Choroid plexus epithelial cell (primary cell): ENCODE measurements around the gene CFAP54.
A peak's percentile ranks its signal among the peaks of the same experiment; 100 is the strongest.

Experiments used
- DNase-seq: peaks from one replicate; pipeline ENCODE4 v3.0.0-alpha.2; 2010; ENCODE audit warnings: low read depth
- H3K4me3 ChIP-seq: 2 replicates; pipeline ENCODE4 v1.5.1; 2011; ENCODE audit warnings: low read depth, mild to moderate bottlenecking, control low read depth, low read length, moderate library complexity
- CTCF ChIP-seq: conservative IDR thresholded peaks from 2 replicates; pipeline ENCODE4 v1.5.1; 2011; ENCODE audit warnings: low read depth, mild to moderate bottlenecking, control low read depth, inconsistent platforms, low read length, moderate library complexity

CFAP54 gene

DNA sequence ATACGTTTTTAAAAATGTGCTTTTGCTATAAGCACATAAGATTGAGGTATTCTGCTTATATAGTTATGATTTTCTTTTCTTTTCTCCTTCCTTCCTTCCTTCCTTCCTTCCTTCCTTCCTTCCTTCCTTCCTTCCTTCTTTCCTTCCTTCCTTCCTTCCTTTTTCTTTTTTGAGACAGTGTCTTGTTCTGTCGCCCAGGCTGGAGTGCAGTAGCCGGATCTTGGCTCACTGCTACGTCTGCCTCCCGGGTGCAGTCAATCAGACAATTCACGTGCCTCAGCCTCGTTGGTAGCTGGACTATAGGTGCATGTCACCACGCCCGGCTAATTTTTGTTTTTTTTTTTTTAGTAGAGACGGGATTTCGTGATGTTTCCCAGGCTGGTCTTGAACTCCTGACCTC lies 5.8 kb downstream of the CFAP54 start:
- DNase-seq, result no peak
- TF ChIP-seq CTCF, result no peak
- no peak overlapping the region for H3K4me3 ChIP-seq

GRCh38 chr12:96495841-96496545 lies 6.6 kb downstream of the CFAP54 start:
- no peak for TF ChIP-seq CTCF

GRCh38 chr12:96496944-96497343 lies 7.6 kb downstream of the CFAP54 start:
- DNase-seq, result no peak
- H3K4me3 ChIP-seq, result no peak overlapping the region
- TF ChIP-seq CTCF, result no peak

More at GRCh38 chr12:96495841-96496545, 6.6 kb downstream of the CFAP54 start:
- H3K4me3 ChIP-seq, result no peak overlapping the region
- no peak for DNase-seq

DNA sequence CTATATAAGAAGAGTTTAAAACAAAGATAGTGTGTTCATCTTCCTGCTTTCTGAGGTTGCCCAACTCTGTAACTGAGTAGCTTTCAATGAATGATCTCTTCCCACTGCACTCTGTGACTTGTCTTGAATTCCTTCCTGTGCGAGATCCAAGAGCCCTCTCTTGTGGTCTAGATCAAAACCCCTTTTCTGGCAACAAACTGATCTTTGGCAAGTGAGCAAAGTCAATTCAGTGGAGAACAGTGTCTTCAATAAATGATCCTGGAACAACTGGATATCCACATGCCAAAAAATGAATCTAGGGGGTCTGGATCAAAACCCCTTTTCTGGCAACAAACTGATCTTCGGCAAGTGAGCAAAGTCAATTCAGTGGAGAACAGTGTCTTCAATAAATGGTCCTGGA lies 8.5 kb downstream of the CFAP54 start:
- peak; percentile 20 for TF ChIP-seq CTCF
- H3K4me3 ChIP-seq, result no peak overlapping the region
- DNase-seq, result peak; percentile 64

DNA sequence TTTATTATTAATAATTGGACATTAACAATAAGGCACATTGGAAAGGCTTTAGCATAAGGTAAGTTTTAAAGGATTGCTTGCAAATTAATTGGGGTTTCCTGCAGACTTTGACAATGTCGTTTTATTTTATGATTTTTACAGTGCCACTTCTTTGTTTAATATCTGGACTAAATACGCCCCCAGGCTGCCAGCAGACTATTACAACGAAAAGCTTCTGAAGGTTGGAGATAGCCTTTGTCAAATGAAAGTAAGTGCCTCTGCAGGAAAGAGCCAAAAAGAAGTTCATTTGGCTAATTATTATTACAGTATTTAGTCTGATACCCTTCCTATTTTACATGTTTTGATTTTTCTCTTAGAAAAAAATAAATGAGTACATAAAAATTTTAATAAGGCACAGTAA lies 11.3 kb downstream of the CFAP54 start:
- no peak overlapping the region for H3K4me3 ChIP-seq
- peak; percentile 46 for TF ChIP-seq CTCF
- DNase-seq, result peak; percentile 61

- peak; percentile 79 for DNase-seq
- no peak for TF ChIP-seq CTCF
- no peak overlapping the region for H3K4me3 ChIP-seq
These were observed 11.9 kb downstream of the CFAP54 start for GRCh38 chr12:96501133-96501761.

DNA sequence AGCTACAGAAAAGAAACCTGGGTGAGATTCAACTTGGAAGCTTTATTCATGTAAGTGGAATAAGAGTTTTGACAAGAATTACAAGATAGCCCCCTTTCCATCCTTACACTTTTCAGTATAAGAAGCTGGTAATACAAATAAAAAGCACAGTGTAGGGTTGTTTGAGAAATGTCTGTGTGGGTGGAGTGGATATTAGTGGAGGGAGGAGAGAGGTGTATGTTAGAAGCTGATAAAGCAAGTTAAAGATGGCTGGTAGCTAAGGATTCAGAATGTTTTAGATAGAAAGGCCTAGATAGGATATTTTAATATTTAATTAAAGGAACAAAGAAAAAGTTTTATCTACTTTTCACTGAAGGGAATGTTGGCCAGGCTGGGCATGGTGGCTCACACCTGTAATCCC lies 12.5 kb downstream of the CFAP54 start:
- no peak for TF ChIP-seq CTCF
- no peak for DNase-seq
- no peak overlapping the region for H3K4me3 ChIP-seq
